Measurements from ENCODE around the gene BCAS4.

BCAS4 gene

DNA sequence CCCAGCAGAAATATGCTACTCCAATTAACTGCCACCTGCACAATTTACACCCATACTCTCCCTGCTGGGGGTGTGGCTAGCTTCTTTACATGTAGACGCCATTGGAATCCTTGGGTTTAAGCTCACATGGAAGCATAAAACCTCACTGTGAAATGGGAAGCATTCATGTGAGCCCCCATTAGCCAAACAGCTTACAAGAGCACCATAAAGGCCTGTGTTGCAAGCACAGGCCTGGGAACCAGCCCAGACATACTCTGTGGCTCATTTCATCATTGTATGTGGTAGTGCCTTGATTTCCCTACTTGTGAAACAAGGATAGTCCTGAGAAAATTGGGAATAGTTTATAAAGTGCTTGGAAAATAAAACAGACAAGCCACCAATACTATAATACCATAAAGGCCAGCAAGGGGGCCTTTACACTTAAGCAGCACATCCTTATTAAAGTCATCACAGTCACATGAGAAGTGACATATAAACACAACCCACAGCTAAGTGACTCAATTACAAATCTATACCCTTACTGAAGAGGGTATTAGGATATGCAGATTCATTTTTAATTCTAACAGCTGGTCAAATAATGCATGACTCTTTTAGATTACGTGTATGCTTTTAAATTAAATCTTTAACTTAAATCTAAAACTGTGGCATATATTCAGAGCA, 129.5 kb downstream of the BCAS4 start:
- Mint-ChIP-seq H3K36me3 (ENCODE audit: low read depth) (peaks cover 62% of the 10 kb centered on the region), H3K4me1 (peaks cover 76% of the 10 kb centered on the region), H3K27me3 (ENCODE audit: low read depth, poor library complexity) (peaks cover under 1% of the 10 kb centered on the region), H3K4me3 (no peak overlapping the region), H3K27ac (no peak overlapping the region), H3K9me3 (no peaks in the 10 kb centered on the region)
- no peak for DNase-seq
- TF ChIP-seq, protein P1, sequence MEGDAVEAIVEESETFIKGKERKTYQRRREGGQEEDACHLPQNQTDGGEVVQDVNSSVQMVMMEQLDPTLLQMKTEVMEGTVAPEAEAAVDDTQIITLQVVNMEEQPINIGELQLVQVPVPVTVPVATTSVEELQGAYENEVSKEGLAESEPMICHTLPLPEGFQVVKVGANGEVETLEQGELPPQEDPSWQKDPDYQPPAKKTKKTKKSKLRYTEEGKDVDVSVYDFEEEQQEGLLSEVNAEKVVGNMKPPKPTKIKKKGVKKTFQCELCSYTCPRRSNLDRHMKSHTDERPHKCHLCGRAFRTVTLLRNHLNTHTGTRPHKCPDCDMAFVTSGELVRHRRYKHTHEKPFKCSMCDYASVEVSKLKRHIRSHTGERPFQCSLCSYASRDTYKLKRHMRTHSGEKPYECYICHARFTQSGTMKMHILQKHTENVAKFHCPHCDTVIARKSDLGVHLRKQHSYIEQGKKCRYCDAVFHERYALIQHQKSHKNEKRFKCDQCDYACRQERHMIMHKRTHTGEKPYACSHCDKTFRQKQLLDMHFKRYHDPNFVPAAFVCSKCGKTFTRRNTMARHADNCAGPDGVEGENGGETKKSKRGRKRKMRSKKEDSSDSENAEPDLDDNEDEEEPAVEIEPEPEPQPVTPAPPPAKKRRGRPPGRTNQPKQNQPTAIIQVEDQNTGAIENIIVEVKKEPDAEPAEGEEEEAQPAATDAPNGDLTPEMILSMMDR (IDR thresholded peaks at IDR 0.05): no peak

DNA sequence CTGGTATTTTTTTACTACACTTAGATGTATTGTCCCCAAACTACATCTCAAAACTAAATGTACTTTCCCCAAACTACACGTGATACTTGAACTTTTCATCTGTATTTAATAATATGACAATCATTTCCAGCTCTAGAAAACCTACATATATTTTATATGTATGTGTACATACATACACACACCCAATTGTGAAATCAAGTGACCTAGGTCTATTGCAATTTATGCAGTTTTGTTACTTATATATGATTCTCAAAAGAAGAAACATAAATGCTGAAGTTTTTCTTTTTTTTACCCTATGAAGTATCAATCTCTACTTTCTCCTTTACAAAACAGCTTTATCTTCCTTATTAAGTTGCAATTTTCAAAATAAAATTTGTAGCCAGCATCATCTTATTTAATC, 131.7 kb downstream of the BCAS4 start:
- peaks cover 72% of the 10 kb centered on the region for H3K4me1 Mint-ChIP-seq
- peak overlapping the region; percentile 66 for H3K4me3 Mint-ChIP-seq
- H3K27ac Mint-ChIP-seq: no peak overlapping the region
- H3K27me3 Mint-ChIP-seq (ENCODE audit: low read depth, poor library complexity): peaks cover 3% of the 10 kb centered on the region
- peaks cover 63% of the 10 kb centered on the region for H3K36me3 Mint-ChIP-seq (ENCODE audit: low read depth)
- no peak for DNase-seq
- H3K9me3 Mint-ChIP-seq: no peaks in the 10 kb centered on the region
- TF ChIP-seq, protein P1 (IDR thresholded peaks at IDR 0.05): no peak

Measured in nephron progenitor cell (in vitro differentiated cells).